Measurements from ENCODE around the gene KLF12. TPM values are rescaled to one million over a fixed set of nuclear protein-coding genes. Genes with fewer than 3 reads are reported as not detected.

The KLF12 gene
- total RNA-seq, 4 donors from 2014 or later, result 3.1 to 5.5 (median 3.2) TPM

- no peak overlapping the region for H3K4me3 ChIP-seq (ENCODE audit: low read depth, poor library complexity, severe bottlenecking)
- WGBS, 2 donors, result 52 to 64% methylated on average over 5 of the region's 5 CpGs
- TF ChIP-seq POLR2A (IDR thresholded peaks at IDR 0.05), result no peak
- TF ChIP-seq, protein P1, sequence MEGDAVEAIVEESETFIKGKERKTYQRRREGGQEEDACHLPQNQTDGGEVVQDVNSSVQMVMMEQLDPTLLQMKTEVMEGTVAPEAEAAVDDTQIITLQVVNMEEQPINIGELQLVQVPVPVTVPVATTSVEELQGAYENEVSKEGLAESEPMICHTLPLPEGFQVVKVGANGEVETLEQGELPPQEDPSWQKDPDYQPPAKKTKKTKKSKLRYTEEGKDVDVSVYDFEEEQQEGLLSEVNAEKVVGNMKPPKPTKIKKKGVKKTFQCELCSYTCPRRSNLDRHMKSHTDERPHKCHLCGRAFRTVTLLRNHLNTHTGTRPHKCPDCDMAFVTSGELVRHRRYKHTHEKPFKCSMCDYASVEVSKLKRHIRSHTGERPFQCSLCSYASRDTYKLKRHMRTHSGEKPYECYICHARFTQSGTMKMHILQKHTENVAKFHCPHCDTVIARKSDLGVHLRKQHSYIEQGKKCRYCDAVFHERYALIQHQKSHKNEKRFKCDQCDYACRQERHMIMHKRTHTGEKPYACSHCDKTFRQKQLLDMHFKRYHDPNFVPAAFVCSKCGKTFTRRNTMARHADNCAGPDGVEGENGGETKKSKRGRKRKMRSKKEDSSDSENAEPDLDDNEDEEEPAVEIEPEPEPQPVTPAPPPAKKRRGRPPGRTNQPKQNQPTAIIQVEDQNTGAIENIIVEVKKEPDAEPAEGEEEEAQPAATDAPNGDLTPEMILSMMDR (IDR thresholded peaks at IDR 0.05), result no peak
- DNase-seq (ENCODE audit: low spot score in 2 of 2), result no peak
- intact Hi-C loops (cut with DNase I; ENCODE audit: low total_unique reads), result loop anchor here (10.0 kb wide), 1 partner anchor 155 kb away; no protein-coding TSS in a partner anchor
Observed at GRCh38 chr13:74129500-74130191, 4.6 kb downstream of the KLF12 start.

- DNase-seq (ENCODE audit: low spot score in 2 of 2), result no peak
- intact Hi-C loops (cut with DNase I; ENCODE audit: low total_unique reads), result no loop called here
- 71 to 77% methylated on average over 6 of the region's 6 CpGs for WGBS, 2 donors
- TF ChIP-seq, protein P1 (IDR thresholded peaks at IDR 0.05), result no peak
- no peak for TF ChIP-seq POLR2A (IDR thresholded peaks at IDR 0.05)
- H3K4me3 ChIP-seq (ENCODE audit: low read depth, poor library complexity, severe bottlenecking), result no peak overlapping the region
Observed at GRCh38 chr13:74128156-74128767, 5.9 kb downstream of the KLF12 start.

- TF ChIP-seq, protein P1 (IDR thresholded peaks at IDR 0.05), result no peak
- no peak for TF ChIP-seq POLR2A (IDR thresholded peaks at IDR 0.05)
- 96 to 98% methylated on average over 4 of the region's 4 CpGs for WGBS, 2 donors
- intact Hi-C loops (cut with DNase I; ENCODE audit: low total_unique reads), result no loop called here
- DNase-seq (ENCODE audit: low spot score in 2 of 2), result no peak
- H3K4me3 ChIP-seq (ENCODE audit: low read depth, poor library complexity, severe bottlenecking), result no peak overlapping the region
Observed at GRCh38 chr13:74118328-74118727, 15.9 kb downstream of the KLF12 start.

- 94 to 97% methylated on average over 2 of the region's 2 CpGs for WGBS, 2 donors
- TF ChIP-seq, protein P1 (IDR thresholded peaks at IDR 0.05), result no peak
- TF ChIP-seq POLR2A (IDR thresholded peaks at IDR 0.05), result no peak
- no peak overlapping the region for H3K4me3 ChIP-seq (ENCODE audit: low read depth, poor library complexity, severe bottlenecking)
- DNase-seq (ENCODE audit: low spot score in 2 of 2), result no peak
- intact Hi-C loops (cut with DNase I; ENCODE audit: low total_unique reads), result no loop called here
Observed at GRCh38 chr13:74117207-74117705, 16.9 kb downstream of the KLF12 start.

DNA sequence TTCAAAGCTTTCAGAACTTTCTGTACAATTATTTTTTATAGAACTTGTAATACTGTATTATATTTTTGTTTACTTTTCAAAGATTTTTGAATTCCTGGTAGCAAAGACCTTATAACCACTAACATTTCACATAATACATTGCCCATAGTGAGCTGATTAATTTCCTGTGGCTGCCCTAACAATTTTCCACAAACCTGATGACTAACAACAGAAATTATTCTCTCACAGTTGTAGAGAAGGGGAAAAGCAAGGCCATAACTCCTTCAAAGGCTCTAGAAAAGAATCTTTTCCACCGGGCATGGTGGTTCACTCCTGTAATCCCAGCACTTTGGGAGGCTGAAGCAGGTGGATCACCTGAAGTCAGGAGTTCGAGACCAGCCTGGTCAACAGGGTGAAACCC is 19.1 kb downstream of the KLF12 start:
- TF ChIP-seq POLR2A (IDR thresholded peaks at IDR 0.05), result no peak
- WGBS, 2 donors, result 42 to 54% methylated on average over 2 of the region's 2 CpGs
- H3K4me3 ChIP-seq (ENCODE audit: low read depth, poor library complexity, severe bottlenecking), result no peak overlapping the region
- intact Hi-C loops (cut with DNase I; ENCODE audit: low total_unique reads), result no loop called here
- DNase-seq (ENCODE audit: low spot score in 2 of 2), result no peak

GRCh38 chr13:74114641-74115040 is 19.6 kb downstream of the KLF12 start:
- 82 to 85% methylated on average over 5 of the region's 5 CpGs for WGBS, 2 donors
- intact Hi-C loops (cut with DNase I; ENCODE audit: low total_unique reads), result no loop called here
- no peak overlapping the region for H3K4me3 ChIP-seq (ENCODE audit: low read depth, poor library complexity, severe bottlenecking)
- no peak for DNase-seq (ENCODE audit: low spot score in 2 of 2)
- TF ChIP-seq, protein P1 (IDR thresholded peaks at IDR 0.05), result no peak
- TF ChIP-seq POLR2A (IDR thresholded peaks at IDR 0.05), result no peak
